Measurements from ENCODE around the gene MVD.

MVD gene

GRCh38 chr16:88655733-88656281 is 7.1 kb downstream of the MVD start:
- Mint-ChIP-seq H3K36me3 (peaks cover 2% of the 10 kb centered on the region), H3K27me3 (no peaks in the 10 kb centered on the region), H3K9me3 (no peaks in the 10 kb centered on the region), H3K27ac (no peak overlapping the region), H3K4me1 (peaks cover 5% of the 10 kb centered on the region), H3K4me3 (no peak overlapping the region)

GRCh38 chr16:88655053-88655732 is 7.7 kb downstream of the MVD start:
- no peak overlapping the region for H3K4me3 Mint-ChIP-seq

GRCh38 chr16:88654363-88655052 is 8.4 kb downstream of the MVD start:
- H3K9me3 Mint-ChIP-seq: no peaks in the 10 kb centered on the region
- peaks cover 2% of the 10 kb centered on the region for H3K36me3 Mint-ChIP-seq
- H3K4me1 Mint-ChIP-seq: peaks cover 8% of the 10 kb centered on the region
- H3K4me3 Mint-ChIP-seq: no peak overlapping the region
- no peak overlapping the region for H3K27ac Mint-ChIP-seq
- H3K27me3 Mint-ChIP-seq: no peaks in the 10 kb centered on the region

More at GRCh38 chr16:88655053-88655732, 7.7 kb downstream of the MVD start:
- Mint-ChIP-seq H3K27ac (no peak overlapping the region), H3K36me3 (peaks cover 2% of the 10 kb centered on the region), H3K9me3 (no peaks in the 10 kb centered on the region), H3K27me3 (no peaks in the 10 kb centered on the region), H3K4me1 (peaks cover 5% of the 10 kb centered on the region)

GRCh38 chr16:88653596-88654362 is 9.1 kb downstream of the MVD start:
- H3K4me1 Mint-ChIP-seq: peaks cover 15% of the 10 kb centered on the region
- no peak overlapping the region for H3K4me3 Mint-ChIP-seq
- H3K27ac Mint-ChIP-seq: no peak overlapping the region
- H3K9me3 Mint-ChIP-seq: no peaks in the 10 kb centered on the region
- H3K27me3 Mint-ChIP-seq: no peaks in the 10 kb centered on the region
- H3K36me3 Mint-ChIP-seq: peaks cover 2% of the 10 kb centered on the region

GRCh38 chr16:88653101-88653500 is 9.8 kb downstream of the MVD start:
- H3K27me3 Mint-ChIP-seq: no peaks in the 10 kb centered on the region
- peaks cover 15% of the 10 kb centered on the region for H3K4me1 Mint-ChIP-seq
- no peak overlapping the region for H3K4me3 Mint-ChIP-seq
- H3K27ac Mint-ChIP-seq: peak overlapping the region; percentile 81
- peaks cover 2% of the 10 kb centered on the region for H3K36me3 Mint-ChIP-seq
- H3K9me3 Mint-ChIP-seq: no peaks in the 10 kb centered on the region

- H3K27ac Mint-ChIP-seq: no peak overlapping the region
- H3K36me3 Mint-ChIP-seq: peaks cover 2% of the 10 kb centered on the region
These were observed 10.2 kb downstream of the MVD start for GRCh38 chr16:88652762-88653063.

GRCh38 chr16:88651989-88652761 is 10.7 kb downstream of the MVD start:
- H3K27ac Mint-ChIP-seq: no peak overlapping the region
- no peaks in the 10 kb centered on the region for H3K9me3 Mint-ChIP-seq
- H3K36me3 Mint-ChIP-seq: peaks cover 2% of the 10 kb centered on the region
- H3K4me1 Mint-ChIP-seq: peaks cover 15% of the 10 kb centered on the region
- H3K27me3 Mint-ChIP-seq: no peaks in the 10 kb centered on the region
- peak overlapping the region; percentile 19 for H3K4me3 Mint-ChIP-seq

More at GRCh38 chr16:88652762-88653063, 10.2 kb downstream of the MVD start:
- Mint-ChIP-seq H3K4me3 (no peak overlapping the region), H3K27me3 (no peaks in the 10 kb centered on the region), H3K9me3 (no peaks in the 10 kb centered on the region), H3K4me1 (peaks cover 15% of the 10 kb centered on the region)

GRCh38 chr16:88651276-88651988 is 11.5 kb downstream of the MVD start:
- peaks cover 15% of the 10 kb centered on the region for H3K4me1 Mint-ChIP-seq
- H3K4me3 Mint-ChIP-seq: peak overlapping the region; percentile 83
- H3K27me3 Mint-ChIP-seq: no peaks in the 10 kb centered on the region
- H3K9me3 Mint-ChIP-seq: no peaks in the 10 kb centered on the region
- H3K36me3 Mint-ChIP-seq: peaks cover 2% of the 10 kb centered on the region
- H3K27ac Mint-ChIP-seq: peak overlapping the region; percentile 59

GRCh38 chr16:88650749-88651275 is 12.1 kb downstream of the MVD start, which contains the start of gene CYBA:
Gene CYBA (minus strand): TSS chr16:88651053. CDS start chr16:88651013, 40 bp downstream.
- Mint-ChIP-seq H3K4me3 (peak within 1 kb of the TSS; percentile 88), H3K27ac (peak within 1 kb of the TSS; percentile 68), H3K4me1 (peaks cover 15% of the 10 kb centered on the region), H3K36me3 (peaks cover 2% of the 10 kb centered on the region), H3K9me3 (no peaks in the 10 kb centered on the region), H3K27me3 (no peaks in the 10 kb centered on the region)

- peak overlapping the region; percentile 68 for H3K27ac Mint-ChIP-seq
- H3K4me1 Mint-ChIP-seq: peaks cover 17% of the 10 kb centered on the region
- peaks cover 2% of the 10 kb centered on the region for H3K36me3 Mint-ChIP-seq
- no peaks in the 10 kb centered on the region for H3K9me3 Mint-ChIP-seq
- peak overlapping the region; percentile 88 for H3K4me3 Mint-ChIP-seq
- no peaks in the 10 kb centered on the region for H3K27me3 Mint-ChIP-seq
These were observed 12.8 kb downstream of the MVD start for GRCh38 chr16:88649924-88650748.

- Mint-ChIP-seq H3K27ac (peak overlapping the region; percentile 83), H3K4me1 (peaks cover 19% of the 10 kb centered on the region), H3K4me3 (peak overlapping the region; percentile 80), H3K9me3 (no peaks in the 10 kb centered on the region), H3K27me3 (no peaks in the 10 kb centered on the region), H3K36me3 (no peaks in the 10 kb centered on the region)
These were observed 13.5 kb downstream of the MVD start for GRCh38 chr16:88649195-88649923.

GRCh38 chr16:88647178-88648070 is 15.5 kb downstream of the MVD start:
- peaks cover 2% of the 10 kb centered on the region for H3K36me3 Mint-ChIP-seq
- no peak overlapping the region for H3K4me3 Mint-ChIP-seq
- no peaks in the 10 kb centered on the region for H3K27me3 Mint-ChIP-seq
- H3K27ac Mint-ChIP-seq: no peak overlapping the region
- H3K9me3 Mint-ChIP-seq: no peaks in the 10 kb centered on the region
- peaks cover 19% of the 10 kb centered on the region for H3K4me1 Mint-ChIP-seq

All from activated naive CD4-positive, alpha-beta T cell treated with anti-CD3 and anti-CD28 coated beads, Interleukin-2, amount 50 U/mL, for 24 hours (primary cell).